Measurements from ENCODE around the gene PGAM2. TPM values are rescaled to one million over a fixed set of nuclear protein-coding genes. Genes with fewer than 3 reads are reported as not detected.

PGAM2 gene
- total RNA-seq, 2 donors from 2014 or later, result 1.2 to 1.3 TPM

DNA sequence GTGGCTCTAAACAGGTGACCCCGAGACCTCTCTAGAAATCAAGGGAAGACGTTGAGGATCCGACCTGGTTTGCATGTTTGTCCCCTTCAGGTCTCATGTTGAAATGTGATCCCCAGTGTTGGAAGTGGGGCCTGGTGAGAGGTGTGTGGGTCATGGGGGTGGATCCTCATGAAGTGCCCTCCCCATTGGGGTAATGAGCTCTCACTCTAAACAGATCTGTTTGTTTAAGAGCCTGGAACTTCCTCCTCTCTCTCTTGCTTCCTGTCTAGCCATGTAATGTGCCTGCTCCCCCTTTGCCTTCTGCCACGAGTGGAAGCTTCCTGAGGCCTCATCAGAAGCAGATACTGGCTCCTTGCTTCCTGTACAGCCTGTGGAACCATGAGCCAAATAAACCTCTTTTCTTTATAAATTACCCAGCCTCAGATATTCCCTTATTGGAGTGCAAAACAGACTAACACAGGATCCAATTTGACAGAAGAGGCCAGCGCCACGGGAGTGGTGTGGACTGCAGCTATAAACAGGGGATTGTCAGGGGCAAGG, 27.8 kb upstream of the PGAM2 start:
- Histone ChIP-seq H3K9me3 (ENCODE audit: control insufficient read depth, low read length) (no peaks in the 10 kb centered on the region), H3K36me3 (ENCODE audit: control insufficient read depth, insufficient read depth, low read length) (no peaks in the 10 kb centered on the region), H3K9ac (ENCODE audit: extremely low read depth, low read length, poor library complexity, severe bottlenecking) (no peak overlapping the region), H3K27ac (ENCODE audit: low read depth, low read length) (no peak overlapping the region), H3K27me3 (ENCODE audit: control insufficient read depth, insufficient read depth, low read length, poor library complexity, severe bottlenecking) (no peaks in the 10 kb centered on the region), H3K4me1 (ENCODE audit: control insufficient read depth, insufficient read depth, low read length) (no peaks in the 10 kb centered on the region), H3K4me3 (ENCODE audit: low read length) (no peak overlapping the region)
- Mint-ChIP-seq H3K9me3 (no peaks in the 10 kb centered on the region), H3K4me3 (no peak overlapping the region), H3K4me1 (peaks cover 4% of the 10 kb centered on the region), H3K27me3 (ENCODE audit: insufficient read depth) (peaks cover 6% of the 10 kb centered on the region), H3K27ac (peak overlapping the region; percentile 21), H3K36me3 (ENCODE audit: low read depth) (no peaks in the 10 kb centered on the region)
- 90 to 95% methylated on average over 6 of the region's 6 CpGs for WGBS, 2 experiments (ENCODE audit: insufficient coverage in 1 of 2, insufficient read length in 1 of 2)
- DNase-seq, result no peak
- TF ChIP-seq CTCF (conservative IDR thresholded peaks at IDR 0.05), result no peak

DNA sequence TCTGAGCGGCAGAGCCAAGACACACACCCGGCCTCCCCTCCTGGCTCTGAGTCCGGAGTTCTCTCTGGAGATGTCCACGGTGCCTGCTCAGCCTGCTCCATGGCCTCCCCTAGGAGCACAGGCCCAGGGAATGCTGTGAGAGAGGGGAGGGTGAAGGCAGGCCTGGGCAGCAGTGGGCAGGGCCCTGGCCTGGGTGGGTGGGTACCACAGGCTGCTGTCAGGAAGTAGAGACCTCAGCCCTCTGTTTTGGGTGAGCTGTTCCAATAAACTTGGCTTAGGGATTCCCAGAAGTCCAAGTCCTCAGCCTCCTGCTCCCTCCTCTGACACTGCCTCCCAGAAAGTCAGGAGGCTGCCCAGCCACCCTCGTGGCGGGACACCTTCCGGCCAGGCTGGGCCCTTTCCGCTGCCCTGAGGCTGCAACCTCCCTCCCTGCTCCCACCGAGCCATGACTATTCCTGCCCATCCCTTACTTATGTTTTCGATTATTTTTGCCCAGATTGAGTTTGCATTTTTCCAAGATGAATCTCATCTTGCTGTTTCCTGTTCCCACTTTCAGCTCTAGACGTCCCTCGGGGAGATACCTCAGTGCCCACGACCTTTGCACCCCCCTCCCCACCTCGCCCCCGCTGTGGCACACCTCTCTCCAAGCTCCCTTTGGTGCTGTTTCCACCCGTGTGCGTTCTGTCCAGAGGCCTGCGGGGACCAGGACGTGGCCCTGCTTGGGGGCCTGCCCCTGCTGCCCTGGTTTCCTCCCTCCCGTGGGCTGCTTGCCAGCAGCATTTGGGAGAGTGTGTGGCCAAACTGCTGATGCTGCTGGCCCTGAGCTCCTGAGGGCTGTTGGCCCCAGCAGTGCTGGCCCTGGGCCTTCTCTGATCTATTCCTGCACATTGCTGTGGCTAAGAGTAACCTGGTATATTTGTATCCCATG, 22.8 kb upstream of the PGAM2 start:
- no peak overlapping the region for H3K9ac ChIP-seq (ENCODE audit: extremely low read depth, low read length, poor library complexity, severe bottlenecking)
- H3K27ac ChIP-seq (ENCODE audit: low read depth, low read length), result no peak overlapping the region
- peaks cover 4% of the 10 kb centered on the region for H3K4me1 Mint-ChIP-seq
- H3K36me3 Mint-ChIP-seq (ENCODE audit: low read depth), result no peaks in the 10 kb centered on the region
- no peak overlapping the region for H3K27ac Mint-ChIP-seq
- H3K27me3 ChIP-seq (ENCODE audit: control insufficient read depth, insufficient read depth, low read length, poor library complexity, severe bottlenecking), result no peaks in the 10 kb centered on the region
- WGBS, 2 experiments (ENCODE audit: insufficient coverage in 1 of 2, insufficient read length in 1 of 2), result 83 to 88% methylated on average over 18 to 20 of the region's 20 CpGs
- no peaks in the 10 kb centered on the region for H3K9me3 Mint-ChIP-seq
- H3K4me3 ChIP-seq (ENCODE audit: low read length), result no peak overlapping the region
- no peak overlapping the region for H3K4me3 Mint-ChIP-seq
- no peaks in the 10 kb centered on the region for H3K4me1 ChIP-seq (ENCODE audit: control insufficient read depth, insufficient read depth, low read length)
- peaks cover 13% of the 10 kb centered on the region for H3K27me3 Mint-ChIP-seq (ENCODE audit: insufficient read depth)
- no peak for DNase-seq
- H3K36me3 ChIP-seq (ENCODE audit: control insufficient read depth, insufficient read depth, low read length), result no peaks in the 10 kb centered on the region
- TF ChIP-seq CTCF (conservative IDR thresholded peaks at IDR 0.05), result no peak
- H3K9me3 ChIP-seq (ENCODE audit: control insufficient read depth, low read length), result no peaks in the 10 kb centered on the region

- H3K4me3 Mint-ChIP-seq, result no peak overlapping the region
- H3K9me3 ChIP-seq (ENCODE audit: control insufficient read depth, low read length), result no peaks in the 10 kb centered on the region
- no peaks in the 10 kb centered on the region for H3K27me3 ChIP-seq (ENCODE audit: control insufficient read depth, insufficient read depth, low read length, poor library complexity, severe bottlenecking)
- no peak for DNase-seq
- H3K9me3 Mint-ChIP-seq, result no peaks in the 10 kb centered on the region
- WGBS, 2 experiments (ENCODE audit: insufficient coverage in 1 of 2, insufficient read length in 1 of 2), result 94 to 99% methylated on average over 3 of the region's 3 CpGs
- peaks cover 17% of the 10 kb centered on the region for H3K27me3 Mint-ChIP-seq (ENCODE audit: insufficient read depth)
- no peak for TF ChIP-seq CTCF (conservative IDR thresholded peaks at IDR 0.05)
- no peak overlapping the region for H3K27ac Mint-ChIP-seq
- H3K9ac ChIP-seq (ENCODE audit: extremely low read depth, low read length, poor library complexity, severe bottlenecking), result no peak overlapping the region
- H3K4me1 ChIP-seq (ENCODE audit: control insufficient read depth, insufficient read depth, low read length), result no peaks in the 10 kb centered on the region
- no peak overlapping the region for H3K27ac ChIP-seq (ENCODE audit: low read depth, low read length)
- no peaks in the 10 kb centered on the region for H3K4me1 Mint-ChIP-seq
- H3K36me3 Mint-ChIP-seq (ENCODE audit: low read depth), result no peaks in the 10 kb centered on the region
- no peak overlapping the region for H3K4me3 ChIP-seq (ENCODE audit: low read length)
- no peaks in the 10 kb centered on the region for H3K36me3 ChIP-seq (ENCODE audit: control insufficient read depth, insufficient read depth, low read length)
These were observed 21.3 kb upstream of the PGAM2 start for GRCh38 chr7:44086627-44087026.

Measured in endodermal cell (in vitro differentiated cells).